ENCODE results near the gene ANKRD22.
"Not testable (repeated sequence)": the region's sequence is repeated elsewhere in the genome, so short reads cannot be mapped to it uniquely, and the experiment has no call there.

ANKRD22 gene

DNA sequence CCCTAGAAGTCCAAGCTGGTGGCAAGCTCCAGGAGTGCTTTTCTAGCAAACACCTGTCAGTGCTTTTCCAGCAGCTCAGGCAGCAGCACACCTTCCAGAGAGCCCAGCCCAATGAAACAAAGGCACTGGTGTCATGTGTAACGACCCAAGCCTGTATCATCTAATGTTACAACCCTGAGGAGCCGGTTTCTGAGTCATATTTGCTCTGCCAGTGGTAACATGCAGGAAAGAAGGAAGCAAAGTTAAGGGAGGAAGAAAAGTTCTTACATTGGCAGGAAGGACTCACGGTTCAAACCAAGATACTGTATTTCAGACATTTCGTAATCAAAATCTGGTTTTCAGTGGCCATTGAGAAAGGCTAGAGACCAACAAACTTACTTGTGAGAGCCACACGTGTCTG, at the start of gene ANKRD22:
TSS of gene ANKRD22 (minus strand) at position 139 of the 400 bp plus-strand sequence. CDS start 237 bp downstream, outside the sequence.
- DNase-seq, result no peak

DNA sequence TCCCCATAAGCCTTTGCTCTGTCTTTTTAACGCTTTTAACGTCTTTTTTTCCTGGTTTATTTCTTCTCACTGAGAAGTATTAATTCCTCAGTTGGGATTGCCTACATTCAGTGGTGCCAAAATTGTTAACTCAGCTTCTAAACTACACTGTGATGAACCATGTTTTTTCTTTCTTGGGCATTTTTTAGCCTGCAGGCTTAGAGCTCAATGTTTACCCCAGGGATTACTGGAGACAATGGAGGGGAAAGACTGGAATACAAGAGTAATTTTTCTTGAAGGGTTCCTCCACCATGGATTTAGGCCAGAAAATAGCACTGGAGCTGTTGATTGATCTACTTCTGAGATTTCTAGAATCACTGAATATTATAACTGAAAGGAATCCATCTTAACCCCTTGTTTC, 48.2 kb upstream of the ANKRD22 start:
- DNase-seq, result no peak

DNA sequence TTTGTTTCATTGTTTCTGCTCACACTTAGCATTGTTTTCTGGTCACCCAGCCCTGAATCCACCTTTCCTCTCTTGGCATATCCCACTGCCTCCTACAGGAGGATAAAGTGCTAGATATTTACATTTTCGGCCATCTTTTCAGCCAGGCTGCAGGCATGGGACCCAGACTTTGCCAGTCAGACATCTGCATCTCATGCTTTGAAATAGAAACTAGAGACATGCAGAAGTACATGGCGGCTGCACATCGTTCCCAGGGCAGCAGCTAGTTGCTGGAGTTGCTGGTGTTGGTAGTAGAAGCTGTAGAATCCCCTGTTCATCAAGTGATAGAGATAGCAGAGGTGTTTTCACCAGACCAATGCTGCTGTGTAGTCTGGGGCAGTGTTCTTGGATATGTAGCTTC, 47.1 kb upstream of the ANKRD22 start:
- DNase-seq, result no peak

DNA sequence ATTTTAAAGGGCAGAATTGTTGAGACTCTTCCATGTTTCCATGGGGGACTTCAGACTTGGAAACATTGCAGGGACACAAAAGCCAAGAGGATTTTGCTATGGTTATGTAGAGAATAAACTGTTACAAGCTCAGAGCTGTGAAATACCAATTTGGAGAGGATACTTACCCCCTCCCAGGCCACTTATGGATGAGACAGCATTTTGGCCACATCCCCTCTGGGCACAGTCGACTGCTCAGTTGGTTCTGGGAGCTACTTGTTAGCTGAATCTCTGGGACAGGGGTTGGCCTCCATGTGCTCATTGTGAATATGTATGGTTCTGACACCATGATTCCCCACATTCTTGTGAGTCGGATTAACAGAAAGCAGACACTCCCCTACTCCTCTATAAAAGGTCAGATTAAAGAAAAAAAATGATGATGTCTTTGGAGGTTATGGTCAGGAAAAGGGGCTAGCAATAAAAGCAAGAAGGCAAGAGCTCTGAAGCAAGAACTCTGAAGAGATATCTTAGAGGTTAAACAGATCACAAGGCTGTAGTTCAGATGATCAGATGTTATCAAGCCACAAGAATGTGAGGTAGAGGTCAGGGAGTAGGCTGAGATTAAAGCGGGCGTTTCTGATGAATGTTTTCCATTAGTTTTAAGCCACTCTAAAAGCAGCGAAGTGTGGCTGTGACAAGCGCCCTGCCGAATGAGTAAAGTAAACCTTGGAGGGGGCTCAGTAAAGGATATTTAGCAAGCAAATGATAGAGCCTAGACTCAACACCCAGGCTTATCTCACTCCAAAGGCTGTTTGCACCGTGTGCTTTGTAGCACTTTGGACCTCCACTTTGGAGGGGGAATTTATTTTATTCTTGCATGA, 45.6 kb upstream of the ANKRD22 start:
- peak; percentile 53 for DNase-seq

DNA sequence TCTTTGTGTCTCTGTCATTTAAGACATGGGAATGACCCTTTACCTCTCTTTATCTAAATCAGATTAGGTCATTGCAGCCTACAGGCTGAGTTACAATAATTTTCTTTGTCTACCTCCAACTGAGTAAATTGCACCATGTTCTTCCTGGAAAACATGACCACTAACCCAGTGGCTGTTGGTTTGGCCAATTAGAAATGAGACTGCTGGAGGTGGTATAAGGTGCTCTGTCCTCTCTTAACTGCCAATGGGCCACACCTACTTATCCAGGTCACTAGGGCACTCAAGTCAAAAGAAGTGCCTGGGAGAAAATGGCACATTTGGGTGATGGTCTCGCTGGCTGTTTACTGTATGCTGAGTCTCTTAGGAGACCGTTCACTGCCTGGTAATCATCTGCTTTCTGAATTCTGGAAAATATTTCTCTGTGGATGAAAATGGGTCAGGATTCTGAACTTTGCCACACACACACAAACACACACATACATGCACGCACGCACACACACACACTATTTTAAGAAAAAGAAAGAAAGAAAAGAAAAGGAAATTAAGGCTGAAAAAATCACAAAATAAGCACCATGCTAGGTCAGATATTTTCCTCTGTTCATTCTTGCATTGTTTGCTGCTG, 44.8 kb upstream of the ANKRD22 start:
- DNase-seq, result no peak

DNA sequence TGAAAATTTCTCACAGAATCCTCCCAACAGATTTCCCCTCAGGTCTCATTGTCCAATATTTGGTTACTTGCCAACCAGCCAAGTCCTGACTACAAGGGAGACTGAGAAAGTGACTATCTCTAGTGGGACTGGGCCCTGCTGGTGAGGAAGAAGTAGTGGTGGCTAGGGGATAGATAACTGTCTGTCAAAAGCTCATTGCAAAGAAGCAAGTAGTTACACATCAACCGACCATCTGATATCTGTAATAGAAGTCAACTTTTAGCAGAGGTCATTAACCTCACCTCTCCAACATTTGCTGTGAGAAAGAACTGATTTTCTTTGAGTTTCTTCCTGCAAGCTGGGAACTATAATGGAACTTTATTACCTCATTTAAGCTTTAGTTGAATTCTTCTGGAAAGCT, 43.6 kb upstream of the ANKRD22 start:
- no peak for DNase-seq

DNA sequence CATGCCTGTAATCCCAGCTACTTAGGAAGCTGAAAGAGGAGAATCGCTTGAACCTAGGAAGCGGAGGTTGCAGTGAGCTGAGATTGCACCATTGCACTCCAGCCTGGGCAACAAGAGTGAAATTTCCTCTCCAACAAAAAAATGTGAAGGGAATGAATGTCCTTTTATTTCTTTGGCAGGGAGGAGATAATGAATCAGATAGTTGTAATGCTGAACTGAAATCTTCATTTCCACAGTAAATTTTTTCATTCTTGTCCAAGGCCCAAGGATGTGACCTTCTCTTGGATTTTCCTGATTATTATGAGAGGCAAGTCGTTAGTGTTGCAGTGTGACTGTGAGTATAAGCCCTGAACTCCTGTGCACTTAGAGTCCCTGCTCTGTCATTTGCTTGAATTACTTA, 42.0 kb upstream of the ANKRD22 start:
- DNase-seq, result no peak

DNA sequence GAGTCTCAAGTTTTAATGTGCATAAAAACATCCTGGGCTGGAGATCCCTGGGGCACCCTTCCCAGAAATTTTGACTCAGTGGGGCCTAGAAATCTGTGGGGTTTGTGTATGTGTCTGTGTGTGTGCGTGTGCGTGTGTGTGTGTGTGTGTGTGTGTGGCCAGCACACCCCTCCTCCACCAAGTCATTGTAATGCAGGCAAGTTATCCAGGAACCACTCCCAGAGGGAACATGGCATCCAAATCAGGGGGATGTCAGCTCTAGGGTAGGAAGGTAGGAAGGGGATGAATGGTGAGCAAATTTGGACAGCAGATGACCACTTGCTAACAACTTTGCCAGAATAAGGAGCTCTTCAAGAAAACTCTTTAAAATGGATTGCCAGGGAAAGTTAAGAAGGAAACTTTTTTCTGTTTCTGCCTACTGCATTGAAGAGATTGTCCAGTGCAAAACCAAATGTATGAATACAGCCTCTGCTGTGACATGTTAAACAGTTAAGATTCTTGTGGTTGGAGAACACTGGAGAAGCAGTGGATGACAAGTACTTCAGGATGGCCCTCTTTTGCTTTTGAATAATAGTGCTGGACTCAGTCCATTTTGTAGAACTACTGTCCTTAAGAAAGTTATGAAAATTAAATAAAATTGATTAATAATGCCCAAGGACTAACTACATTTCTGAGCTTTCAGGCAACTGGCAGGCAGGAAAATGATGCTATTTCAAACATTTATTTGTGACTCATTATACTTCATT, 40.8 kb upstream of the ANKRD22 start:
- DNase-seq, result no peak

DNA sequence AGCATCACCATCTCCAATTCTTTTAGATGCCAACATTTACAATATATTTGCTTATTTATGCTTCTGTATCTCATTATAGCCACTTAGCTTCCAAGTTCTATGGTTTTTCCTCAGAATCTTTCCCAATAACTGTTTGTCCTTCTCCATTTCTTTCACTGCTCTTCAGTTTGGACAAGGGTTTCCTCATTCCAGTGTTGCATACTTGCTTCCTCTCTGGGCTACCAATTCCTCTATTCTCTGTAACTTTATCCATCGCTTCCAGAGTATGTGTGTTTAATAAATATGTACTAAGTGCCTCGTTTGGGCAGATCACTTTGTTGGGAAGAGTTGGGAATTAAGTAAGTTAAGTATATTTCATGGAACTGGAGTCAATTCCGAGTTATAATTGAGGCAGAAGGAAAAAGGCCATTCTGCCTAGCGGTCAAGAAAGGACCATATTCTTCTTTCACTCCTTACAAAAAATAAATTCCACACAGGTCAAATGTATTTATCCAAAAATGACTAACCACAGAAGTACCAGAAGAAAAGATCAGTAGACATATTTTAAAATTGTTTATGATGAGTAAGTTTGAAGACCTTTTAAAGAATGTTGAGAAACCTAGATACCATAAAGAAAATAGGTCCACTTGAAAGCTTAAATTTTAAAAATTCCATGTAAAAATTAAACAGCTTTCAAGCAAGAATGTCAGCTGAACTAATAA, 39.2 kb upstream of the ANKRD22 start:
- DNase-seq, result no peak

DNA sequence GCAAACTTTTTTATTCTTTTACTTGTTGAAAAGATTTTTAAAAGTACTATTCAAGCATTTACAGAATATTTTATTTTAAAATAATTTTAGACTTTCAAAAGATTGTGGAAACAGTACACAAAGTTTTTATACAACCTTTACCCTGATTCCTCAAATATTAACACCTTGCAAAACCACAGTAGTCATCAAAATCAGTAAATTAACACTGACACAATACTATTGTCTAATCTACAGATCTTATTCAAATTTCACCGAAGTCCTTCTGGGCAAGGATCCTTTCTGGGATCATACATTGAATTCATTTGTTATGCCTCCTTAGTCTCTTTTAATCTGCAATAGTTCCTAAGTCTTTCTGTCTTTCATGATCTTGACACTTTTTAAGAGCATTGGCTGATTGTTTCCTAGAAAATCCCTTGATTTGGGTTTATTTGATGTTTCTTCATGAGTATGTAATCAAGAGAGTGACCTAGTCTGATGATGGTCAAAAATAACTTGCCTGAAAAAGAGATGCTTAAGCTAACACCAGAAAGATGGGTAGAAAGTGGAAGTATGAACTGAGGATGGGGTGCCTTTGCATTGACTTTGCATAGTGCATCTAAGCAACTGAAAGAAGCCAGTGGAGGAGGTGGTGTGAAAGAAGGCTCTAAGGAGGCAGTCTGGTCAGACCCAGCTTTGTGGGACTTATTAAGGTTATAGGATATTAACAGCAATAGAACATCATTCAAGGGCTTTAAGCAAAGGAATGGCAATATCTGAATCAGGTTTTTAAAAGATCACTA, 38.1 kb upstream of the ANKRD22 start:
- no peak for DNase-seq

DNA sequence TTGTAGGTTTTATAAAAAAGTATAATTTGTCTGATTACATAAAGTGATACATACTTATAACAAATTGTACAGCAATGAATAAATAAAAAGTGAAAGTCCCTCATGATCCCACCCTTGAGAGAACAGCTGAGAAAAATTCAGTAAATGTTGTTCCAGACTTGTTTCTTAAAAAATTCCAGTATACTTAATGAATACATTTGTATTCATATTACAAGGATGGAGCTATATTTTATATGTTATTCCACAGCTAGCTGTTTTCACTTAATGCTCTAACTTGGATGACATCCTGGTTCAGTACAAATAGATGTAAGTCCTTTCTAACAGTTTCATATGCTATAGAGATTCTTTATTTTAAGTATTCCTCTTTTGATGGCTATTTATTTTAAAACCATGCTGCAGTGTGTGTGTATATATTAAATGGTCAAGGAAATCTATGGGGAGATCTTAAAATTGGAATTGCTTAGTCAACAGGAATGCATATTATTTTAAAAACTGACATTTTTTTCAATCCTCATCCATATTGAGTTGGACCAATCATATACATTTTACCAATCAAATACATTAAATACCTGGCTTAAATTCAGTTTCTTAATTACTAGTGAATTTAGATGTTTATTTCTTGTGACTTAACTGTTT, 37.3 kb upstream of the ANKRD22 start:
- no peak for DNase-seq

DNA sequence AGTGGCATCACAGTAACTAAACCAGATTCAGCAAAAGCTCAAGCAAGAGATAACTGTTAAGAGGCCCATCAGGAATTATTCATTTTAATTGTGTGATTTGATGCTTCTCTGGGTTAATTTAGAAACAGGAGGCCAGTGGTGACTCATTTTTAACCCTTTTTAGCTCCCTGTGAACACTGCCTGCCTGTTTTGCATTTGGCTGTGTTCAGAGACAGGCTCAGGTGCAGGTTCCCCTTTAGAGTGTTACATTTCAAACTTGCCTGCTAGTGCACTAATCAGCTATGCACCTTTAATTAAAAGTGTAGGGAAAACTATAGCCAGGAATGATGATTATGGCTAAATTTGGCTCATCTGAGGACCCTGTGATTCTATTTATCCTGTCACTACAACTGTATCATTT, 34.9 kb upstream of the ANKRD22 start:
- no peak for DNase-seq

DNA sequence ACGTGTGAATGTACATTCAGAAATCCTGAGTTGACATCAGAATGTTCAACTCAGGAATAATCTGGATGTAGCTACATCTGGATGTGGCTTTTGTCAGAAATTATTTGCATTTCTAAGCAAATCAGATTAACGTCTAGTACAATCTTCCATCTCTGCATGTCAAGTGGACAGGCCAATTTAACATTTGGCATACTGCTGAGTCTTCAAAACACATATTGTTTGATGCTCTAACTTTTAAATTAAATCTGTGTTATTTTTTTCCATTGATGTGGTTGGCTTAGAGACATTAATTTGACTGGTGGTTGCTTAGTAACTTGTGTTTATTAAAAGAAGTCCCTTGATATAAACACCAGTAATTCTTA, 31.8 kb upstream of the ANKRD22 start:
- DNase-seq, result no peak

DNA sequence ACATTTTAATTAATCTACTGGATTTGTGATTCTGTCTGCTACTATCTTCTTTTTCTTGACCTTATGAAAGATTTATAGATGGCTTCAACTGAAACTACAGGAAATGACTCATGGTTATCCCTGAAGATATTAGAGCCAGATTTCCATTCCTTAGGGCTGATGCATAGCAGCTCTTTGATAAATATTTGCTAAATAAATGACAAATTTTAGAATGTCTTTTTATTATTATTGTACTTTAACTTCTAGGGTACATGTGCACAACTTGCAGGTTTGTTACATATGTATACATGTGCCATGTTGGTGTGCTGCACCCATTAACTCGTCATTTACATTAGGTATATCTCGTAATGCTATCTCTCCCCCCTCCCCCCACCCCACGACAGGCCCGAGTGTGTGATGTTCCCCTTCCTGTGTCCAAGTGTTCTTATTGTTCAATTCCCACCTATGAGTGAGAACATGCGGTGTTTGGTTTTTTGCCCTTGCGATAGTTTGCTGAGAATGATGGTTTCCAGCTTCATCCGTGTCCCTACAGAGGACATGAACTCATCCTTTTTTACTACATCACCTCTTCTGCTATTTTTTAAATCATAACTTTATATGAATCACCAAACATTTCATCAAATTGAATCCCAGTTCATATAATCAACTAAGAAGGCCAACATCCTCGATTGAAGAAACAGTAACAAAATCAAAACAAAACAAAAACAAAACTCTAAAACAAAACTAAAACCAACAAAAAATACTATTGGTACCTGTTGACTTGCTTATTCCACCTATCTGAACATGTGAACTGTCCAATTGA, 31.2 kb upstream of the ANKRD22 start:
- not testable (repeated sequence) for DNase-seq

DNA sequence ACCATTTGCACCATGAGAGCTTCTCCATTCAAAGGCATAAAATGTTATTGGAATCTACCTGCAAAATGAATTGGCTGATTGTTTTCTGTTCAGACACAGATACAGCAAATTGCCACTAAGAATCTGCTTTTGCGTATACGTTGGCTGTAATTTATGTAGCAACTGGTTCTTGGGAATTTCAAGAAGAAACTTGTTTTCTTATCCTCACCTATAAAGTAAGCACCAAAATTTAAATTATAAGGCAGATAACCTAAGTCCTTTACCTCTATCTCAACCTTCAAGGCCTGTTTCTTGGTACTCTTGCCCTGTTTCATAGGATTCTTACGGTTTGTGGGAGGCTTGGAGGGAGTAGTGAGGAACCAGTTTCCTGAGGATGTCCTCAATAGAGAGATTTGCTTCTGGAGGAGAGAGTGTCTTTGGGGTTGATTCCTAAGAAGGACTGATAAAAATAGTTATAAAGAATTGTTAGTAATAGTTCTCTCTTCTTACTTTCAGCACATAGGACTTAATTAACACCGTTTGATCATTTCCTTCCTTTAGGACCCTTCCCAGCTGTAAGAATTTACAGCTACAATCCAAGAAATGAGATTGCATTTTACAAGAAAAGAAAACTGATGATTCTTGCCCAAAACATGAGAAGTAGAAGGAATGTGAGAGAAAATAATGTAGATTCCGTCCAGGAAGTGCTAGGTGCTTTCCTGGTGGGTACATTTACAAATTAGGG, 30.4 kb upstream of the ANKRD22 start:
- DNase-seq, result no peak

DNA sequence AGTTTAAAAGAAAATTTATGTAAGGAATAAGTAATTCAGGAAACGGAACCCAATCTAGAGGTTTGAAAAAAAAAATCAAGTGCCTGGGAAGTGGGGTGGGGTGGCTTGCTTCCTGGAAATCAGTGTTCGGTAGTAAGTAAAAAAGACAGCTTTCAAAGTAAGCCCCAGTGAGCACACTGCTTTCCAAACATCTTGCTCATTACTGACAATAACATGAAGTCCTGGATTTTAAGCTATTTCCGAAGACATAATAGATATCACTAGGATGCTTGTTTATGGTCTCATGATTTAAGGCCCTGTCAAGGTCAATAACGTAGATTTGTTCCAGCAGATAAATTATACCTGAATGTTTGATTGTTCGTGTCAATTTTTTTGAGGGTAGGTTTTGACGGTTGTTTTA, 29.7 kb upstream of the ANKRD22 start:
- no peak for DNase-seq

DNA sequence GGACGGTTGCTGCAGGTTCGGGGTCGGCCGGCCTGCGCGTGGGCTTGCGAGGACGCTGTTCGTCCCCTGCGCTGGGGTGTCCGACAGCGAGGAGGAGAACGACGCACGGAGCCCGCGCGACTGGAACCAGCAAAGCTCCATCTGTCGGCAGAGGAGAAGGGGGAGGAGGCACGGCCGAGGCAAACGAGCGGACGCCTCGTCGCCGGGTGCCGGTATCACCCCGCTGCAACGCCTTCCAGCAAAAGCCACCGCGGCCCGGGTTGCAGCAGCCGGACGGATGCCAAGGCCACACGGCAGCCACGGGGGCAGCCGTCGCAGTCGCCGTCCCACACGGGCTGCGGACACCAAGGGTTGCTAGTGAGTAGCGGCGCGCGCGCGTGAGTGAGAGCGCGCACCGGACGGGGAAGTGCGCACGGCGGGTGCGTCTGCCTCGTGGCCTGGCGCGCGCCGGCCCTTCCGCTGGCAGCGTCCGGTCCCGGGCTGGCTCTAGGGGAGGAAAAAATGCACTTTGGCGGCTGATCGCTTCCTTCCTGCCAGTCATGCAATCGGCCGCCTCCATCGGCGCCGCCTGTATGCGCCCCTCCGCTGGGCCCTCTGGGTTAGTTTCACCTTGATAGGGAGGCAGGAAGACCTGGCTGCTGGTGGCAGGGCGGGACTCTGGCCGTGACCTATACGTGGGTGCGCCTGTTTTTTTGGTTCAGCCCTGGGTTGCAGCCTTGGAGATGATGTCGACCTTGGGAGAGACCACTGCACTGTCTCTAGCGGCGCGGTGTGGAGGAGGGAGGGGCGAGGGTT, 28.8 kb upstream of the ANKRD22 start:
- peak; percentile 82 for DNase-seq

DNA sequence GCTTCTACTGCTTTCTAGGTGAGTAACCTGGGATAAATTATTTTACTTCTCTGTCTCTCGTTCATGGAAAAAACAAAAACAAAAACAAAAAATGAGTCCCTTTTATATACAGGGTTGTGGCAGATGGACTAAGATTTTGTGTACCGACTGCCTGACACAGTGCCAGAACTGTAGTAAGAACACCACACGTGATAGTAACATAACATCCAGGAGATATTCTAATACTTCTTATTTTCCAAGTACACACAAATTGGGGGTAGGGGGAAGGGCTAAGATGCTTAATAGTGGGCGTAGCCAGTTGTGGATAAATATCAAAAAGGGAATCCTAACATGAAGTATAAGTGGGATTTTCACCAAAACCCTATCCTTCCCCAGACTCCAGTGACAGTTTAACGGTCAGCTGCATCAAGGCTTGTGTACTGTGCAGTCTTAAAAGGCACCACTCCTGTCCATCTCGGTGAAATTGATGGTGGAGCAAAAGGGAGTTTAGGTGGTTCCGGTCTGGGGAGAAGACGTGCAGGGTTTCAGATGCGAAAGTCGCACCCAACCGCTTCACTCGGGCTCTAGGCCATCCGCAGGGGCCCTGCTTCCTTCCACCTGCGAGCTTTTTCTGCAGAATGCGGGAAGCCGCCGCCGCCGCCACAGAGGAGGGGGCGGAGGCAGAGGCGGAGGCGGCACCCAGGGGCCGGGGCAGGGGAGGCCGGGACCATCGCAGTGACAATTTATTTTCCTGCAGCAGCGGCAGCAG, 28.1 kb upstream of the ANKRD22 start, which contains the start of gene STAMBPL1:
TSS of gene STAMBPL1 (plus strand) at position 712 of the 748 bp plus-strand sequence. CDS start 21,464 bp downstream, outside the sequence.
- peak; percentile 85 for DNase-seq

DNA sequence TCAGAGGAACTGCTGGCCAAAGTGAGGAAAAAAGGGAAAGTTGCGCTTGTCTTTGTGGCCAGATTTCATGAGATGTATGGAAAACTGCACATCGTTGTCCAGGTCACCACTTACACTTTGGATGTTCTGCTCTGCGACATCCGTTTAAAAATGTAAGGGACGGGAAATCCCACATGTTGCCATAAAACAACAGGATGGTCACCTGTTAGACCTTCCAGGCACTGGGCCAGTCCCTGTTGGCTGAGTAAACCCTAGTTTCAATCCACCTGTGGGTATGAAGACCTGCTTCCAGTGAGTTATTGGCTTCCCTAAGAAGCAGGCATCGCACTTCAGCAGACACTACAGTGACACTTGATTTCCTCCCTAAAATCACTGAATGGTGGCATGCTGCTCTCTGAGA, 25.7 kb upstream of the ANKRD22 start:
- no peak for DNase-seq
